Measurements from ENCODE around the gene SH3BGRL2.

Gene SH3BGRL2

DNA sequence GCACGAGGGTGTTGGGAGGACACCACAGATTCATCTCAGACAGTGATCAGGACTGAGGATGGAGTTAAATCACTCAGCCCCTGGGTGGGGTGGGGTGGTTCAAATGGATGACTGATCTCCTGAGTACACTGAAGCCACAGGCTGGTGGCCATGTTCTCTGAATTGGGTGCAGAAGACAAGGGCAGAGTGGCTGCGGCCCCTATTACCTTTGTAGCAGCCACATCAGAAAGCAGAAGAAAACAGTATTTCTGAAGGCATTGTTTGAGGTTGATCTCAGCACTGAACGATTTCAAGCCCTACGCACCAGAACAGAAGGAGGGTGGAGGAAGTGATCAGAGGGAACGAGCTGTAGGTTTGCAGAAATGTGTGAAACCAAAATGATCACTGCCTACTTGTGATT, 71.6 kb downstream of the SH3BGRL2 start:
- TF ChIP-seq FOXM1 (IDR thresholded peaks at IDR 0.05; ENCODE audit: borderline replicate concordance, low read depth) (no peak), CREB1 (IDR thresholded peaks at IDR 0.05; ENCODE audit: low read depth) (no peak), TAF1 (IDR thresholded peaks at IDR 0.05; ENCODE audit: low read depth) (no peak), ZBTB7A (IDR thresholded peaks at IDR 0.05; ENCODE audit: low read depth) (no peak), TEAD4 (IDR thresholded peaks at IDR 0.05) (no peak), TCF12 (IDR thresholded peaks at IDR 0.05; ENCODE audit: low read depth) (no peak), NFIC (IDR thresholded peaks at IDR 0.05) (no peak), EGR1 (IDR thresholded peaks at IDR 0.05) (no peak), RAD21 (IDR thresholded peaks at IDR 0.05; ENCODE audit: low read depth) (no peak), EP300 (IDR thresholded peaks at IDR 0.05; ENCODE audit: borderline replicate concordance) (no peak)
- TF ChIP-seq, protein P1, sequence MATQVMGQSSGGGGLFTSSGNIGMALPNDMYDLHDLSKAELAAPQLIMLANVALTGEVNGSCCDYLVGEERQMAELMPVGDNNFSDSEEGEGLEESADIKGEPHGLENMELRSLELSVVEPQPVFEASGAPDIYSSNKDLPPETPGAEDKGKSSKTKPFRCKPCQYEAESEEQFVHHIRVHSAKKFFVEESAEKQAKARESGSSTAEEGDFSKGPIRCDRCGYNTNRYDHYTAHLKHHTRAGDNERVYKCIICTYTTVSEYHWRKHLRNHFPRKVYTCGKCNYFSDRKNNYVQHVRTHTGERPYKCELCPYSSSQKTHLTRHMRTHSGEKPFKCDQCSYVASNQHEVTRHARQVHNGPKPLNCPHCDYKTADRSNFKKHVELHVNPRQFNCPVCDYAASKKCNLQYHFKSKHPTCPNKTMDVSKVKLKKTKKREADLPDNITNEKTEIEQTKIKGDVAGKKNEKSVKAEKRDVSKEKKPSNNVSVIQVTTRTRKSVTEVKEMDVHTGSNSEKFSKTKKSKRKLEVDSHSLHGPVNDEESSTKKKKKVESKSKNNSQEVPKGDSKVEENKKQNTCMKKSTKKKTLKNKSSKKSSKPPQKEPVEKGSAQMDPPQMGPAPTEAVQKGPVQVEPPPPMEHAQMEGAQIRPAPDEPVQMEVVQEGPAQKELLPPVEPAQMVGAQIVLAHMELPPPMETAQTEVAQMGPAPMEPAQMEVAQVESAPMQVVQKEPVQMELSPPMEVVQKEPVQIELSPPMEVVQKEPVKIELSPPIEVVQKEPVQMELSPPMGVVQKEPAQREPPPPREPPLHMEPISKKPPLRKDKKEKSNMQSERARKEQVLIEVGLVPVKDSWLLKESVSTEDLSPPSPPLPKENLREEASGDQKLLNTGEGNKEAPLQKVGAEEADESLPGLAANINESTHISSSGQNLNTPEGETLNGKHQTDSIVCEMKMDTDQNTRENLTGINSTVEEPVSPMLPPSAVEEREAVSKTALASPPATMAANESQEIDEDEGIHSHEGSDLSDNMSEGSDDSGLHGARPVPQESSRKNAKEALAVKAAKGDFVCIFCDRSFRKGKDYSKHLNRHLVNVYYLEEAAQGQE (IDR thresholded peaks at IDR 0.05; ENCODE audit: low read depth): no peak

- TF ChIP-seq CREB1 (IDR thresholded peaks at IDR 0.05; ENCODE audit: low read depth): no peak
- no peak for TF ChIP-seq TCF12 (IDR thresholded peaks at IDR 0.05; ENCODE audit: low read depth)
- no peak for TF ChIP-seq ZBTB7A (IDR thresholded peaks at IDR 0.05; ENCODE audit: low read depth)
Measured at GRCh38 chr6:79704200-79704599, 73.1 kb downstream of the SH3BGRL2 start.

DNA sequence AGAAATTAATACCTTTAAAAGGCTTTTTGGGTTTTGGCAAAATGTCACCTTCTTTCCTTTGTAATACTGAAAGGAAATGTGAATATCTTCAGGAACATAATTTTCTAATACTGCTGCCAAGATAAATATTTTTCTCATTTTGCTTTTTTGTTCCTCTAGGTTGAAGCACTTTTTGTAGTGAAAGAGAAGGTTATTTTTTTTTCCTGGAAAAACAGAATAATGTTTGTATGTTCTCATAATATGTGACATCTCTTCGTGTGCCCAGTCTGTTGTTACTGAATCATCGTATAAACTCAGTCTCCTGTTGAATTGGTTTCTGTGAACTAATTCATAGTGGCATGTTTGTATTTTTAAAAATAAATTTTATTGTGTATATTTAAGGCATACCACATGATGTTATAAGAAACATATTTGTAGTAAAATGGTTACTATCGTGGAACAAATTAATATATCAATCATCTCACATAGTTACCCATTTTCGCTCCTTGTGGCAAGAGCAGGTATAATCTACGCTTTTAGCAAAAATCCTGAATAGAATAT, 74.4 kb downstream of the SH3BGRL2 start:
- no peak for TF ChIP-seq FOXM1 (IDR thresholded peaks at IDR 0.05; ENCODE audit: borderline replicate concordance, low read depth)
- no peak for TF ChIP-seq MAX (IDR thresholded peaks at IDR 0.05)
- no peak for TF ChIP-seq CEBPB (IDR thresholded peaks at IDR 0.05)
- TF ChIP-seq TAF1 (IDR thresholded peaks at IDR 0.05; ENCODE audit: low read depth): no peak
- TF ChIP-seq CREB1 (IDR thresholded peaks at IDR 0.05; ENCODE audit: low read depth): no peak
- TF ChIP-seq EP300 (IDR thresholded peaks at IDR 0.05; ENCODE audit: borderline replicate concordance): no peak
- TF ChIP-seq RAD21 (IDR thresholded peaks at IDR 0.05; ENCODE audit: low read depth): no peak
- no peak for TF ChIP-seq TEAD4 (IDR thresholded peaks at IDR 0.05)
- no peak for TF ChIP-seq NFIC (IDR thresholded peaks at IDR 0.05)
- TF ChIP-seq, protein P2, sequence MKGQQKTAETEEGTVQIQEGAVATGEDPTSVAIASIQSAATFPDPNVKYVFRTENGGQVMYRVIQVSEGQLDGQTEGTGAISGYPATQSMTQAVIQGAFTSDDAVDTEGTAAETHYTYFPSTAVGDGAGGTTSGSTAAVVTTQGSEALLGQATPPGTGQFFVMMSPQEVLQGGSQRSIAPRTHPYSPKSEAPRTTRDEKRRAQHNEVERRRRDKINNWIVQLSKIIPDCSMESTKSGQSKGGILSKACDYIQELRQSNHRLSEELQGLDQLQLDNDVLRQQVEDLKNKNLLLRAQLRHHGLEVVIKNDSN (IDR thresholded peaks at IDR 0.05): no peak
- TF ChIP-seq, protein P1 (IDR thresholded peaks at IDR 0.05; ENCODE audit: low read depth): no peak
- TF ChIP-seq ZBTB7A (IDR thresholded peaks at IDR 0.05; ENCODE audit: low read depth): no peak
- TF ChIP-seq TCF12 (IDR thresholded peaks at IDR 0.05; ENCODE audit: low read depth): no peak
- no peak for TF ChIP-seq EGR1 (IDR thresholded peaks at IDR 0.05)
- TF ChIP-seq YY1 (IDR thresholded peaks at IDR 0.05; ENCODE audit: low read depth): no peak

DNA sequence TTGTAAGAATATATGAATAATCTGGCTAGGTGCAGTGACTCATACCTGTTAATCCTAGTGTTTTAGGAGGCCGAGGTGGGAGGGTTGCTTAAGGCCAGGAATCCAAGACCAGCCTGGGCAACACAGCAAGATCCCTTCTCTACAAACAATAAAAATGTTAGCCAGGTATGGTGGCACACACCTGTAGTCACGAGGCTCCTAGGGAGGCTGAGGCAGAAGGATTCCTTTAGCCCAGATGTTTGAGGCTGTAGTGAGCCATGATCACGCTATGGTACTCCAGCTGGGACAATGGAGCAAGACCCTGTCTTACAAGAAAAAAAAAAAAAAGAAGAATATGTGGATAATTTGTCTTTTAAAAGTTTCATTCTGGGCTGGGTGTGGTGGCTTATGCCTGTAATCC, 75.4 kb downstream of the SH3BGRL2 start:
- no peak for TF ChIP-seq EP300 (IDR thresholded peaks at IDR 0.05; ENCODE audit: borderline replicate concordance)
- no peak for TF ChIP-seq MAX (IDR thresholded peaks at IDR 0.05)
- no peak for TF ChIP-seq CREB1 (IDR thresholded peaks at IDR 0.05; ENCODE audit: low read depth)
- no peak for TF ChIP-seq CEBPB (IDR thresholded peaks at IDR 0.05)
- no peak for TF ChIP-seq NFIC (IDR thresholded peaks at IDR 0.05)
- TF ChIP-seq TAF1 (IDR thresholded peaks at IDR 0.05; ENCODE audit: low read depth): no peak
- no peak for TF ChIP-seq YY1 (IDR thresholded peaks at IDR 0.05; ENCODE audit: low read depth)
- no peak for TF ChIP-seq EGR1 (IDR thresholded peaks at IDR 0.05)

DNA sequence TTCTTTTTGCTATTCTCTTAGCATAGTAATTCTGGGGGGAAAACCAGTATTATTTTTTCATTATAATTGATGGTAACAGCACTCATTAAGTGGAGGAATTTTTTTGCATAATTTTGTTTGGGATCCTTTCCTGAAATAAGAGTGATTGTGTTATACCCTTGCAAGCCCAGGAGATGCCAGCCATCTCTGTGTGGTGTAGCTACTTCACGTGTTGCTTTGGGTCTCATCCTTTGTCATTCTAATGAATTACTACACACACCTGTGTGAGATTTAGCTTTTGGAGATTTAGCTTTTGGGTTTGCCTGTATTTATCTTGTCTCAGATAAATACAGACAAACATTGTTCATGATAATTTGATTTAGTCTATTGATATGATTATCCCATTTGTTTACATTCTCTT, 76.5 kb downstream of the SH3BGRL2 start:
- no peak for TF ChIP-seq CREB1 (IDR thresholded peaks at IDR 0.05; ENCODE audit: low read depth)
- no peak for TF ChIP-seq FOXM1 (IDR thresholded peaks at IDR 0.05; ENCODE audit: borderline replicate concordance, low read depth)
- no peak for TF ChIP-seq ZBTB7A (IDR thresholded peaks at IDR 0.05; ENCODE audit: low read depth)

GRCh38 chr6:79708095-79708791, 77.1 kb downstream of the SH3BGRL2 start:
- TF ChIP-seq EGR1 (IDR thresholded peaks at IDR 0.05) (no peak), TEAD4 (IDR thresholded peaks at IDR 0.05) (no peak), EP300 (IDR thresholded peaks at IDR 0.05; ENCODE audit: borderline replicate concordance) (no peak)
- TF ChIP-seq, protein P1 (IDR thresholded peaks at IDR 0.05; ENCODE audit: low read depth): no peak

Data from Ishikawa (cell line).